GM23338 (cell line): Measurements from ENCODE around the gene GPT2. TPM values are rescaled to one million over a fixed set of nuclear protein-coding genes. Genes with fewer than 3 reads are reported as not detected.

Experiments used
- ATAC-seq: fragments of 200-7000 bp; cut with Tn5 transposase; 3 replicates; pipeline ENCODE4 v1.9.1; 2020
- DNase-seq: peaks from one replicate; pipeline ENCODE4 v3.0.0-alpha.2; 2015; ENCODE audit warnings: low spot score
- H2AFZ ChIP-seq: fragments of 200-600 bp; sonication (generic); 2 replicates; pipeline ENCODE4 v1.8.0; 2016; ENCODE audit warnings: antibody characterized with exemption, mild to moderate bottlenecking, moderate library complexity
- H3F3A ChIP-seq: fragments of 200-600 bp; sonication (generic); replicated peaks from 2 replicates; pipeline ENCODE4 v1.8.0; 2017; ENCODE audit warnings: antibody characterized with exemption, mixed run types, low read depth
- H3K27ac ChIP-seq: fragments of 200-600 bp; sonication (generic); 2 replicates; pipeline ENCODE4 v1.6.1; 2016; ENCODE audit warnings: low read depth
- H3K27me3 ChIP-seq: fragments of 200-600 bp; sonication (generic); 2 replicates; pipeline ENCODE4 v1.8.0; 2016; ENCODE audit warnings: mild to moderate bottlenecking, mixed run types, moderate library complexity; ENCODE audit not compliant: insufficient read depth
- H3K36me3 ChIP-seq: fragments of 200-600 bp; sonication (generic); 2 replicates; pipeline ENCODE4 v1.8.0; 2016; ENCODE audit warnings: mild to moderate bottlenecking; ENCODE audit not compliant: insufficient read depth
- H3K4me1 ChIP-seq: fragments of 200-600 bp; sonication (generic); 2 replicates; pipeline ENCODE4 v1.8.0; 2016; ENCODE audit warnings: mild to moderate bottlenecking, moderate library complexity; ENCODE audit not compliant: insufficient read depth
- H3K4me2 ChIP-seq: fragments of 200-600 bp; sonication (generic); 2 replicates; pipeline ENCODE4 v1.7.1; 2017; ENCODE audit warnings: mixed run types
- H3K4me3 ChIP-seq: fragments of 200-600 bp; sonication (generic); 2 replicates; pipeline ENCODE4 v1.6.1; 2016; ENCODE audit warnings: mixed run types
- H3K79me2 ChIP-seq: fragments of 200-600 bp; sonication (generic); replicated peaks from 2 replicates; pipeline ENCODE4 v1.8.0; 2017; ENCODE audit warnings: mild to moderate bottlenecking; ENCODE audit not compliant: insufficient read depth
- H3K9me2 ChIP-seq: fragments of 200-600 bp; sonication (generic); 2 replicates; pipeline ENCODE4 v1.8.0; 2017; ENCODE audit not compliant: insufficient read depth
- H4K20me1 ChIP-seq: fragments of 200-600 bp; sonication (generic); replicated peaks from 2 replicates; pipeline ENCODE4 v1.8.0; 2017; ENCODE audit warnings: mild to moderate bottlenecking; ENCODE audit not compliant: insufficient read depth
- H3K27ac Mint-ChIP-seq: 2 replicates; pipeline ENCODE4 v1.8.0; 2020; ENCODE audit warnings: inconsistent platforms, mild to moderate bottlenecking, moderate library complexity, mixed read lengths
- H3K27me3 Mint-ChIP-seq: 3 replicates; pipeline ENCODE4 v1.8.0; 2022; ENCODE audit warnings: low read depth, mild to moderate bottlenecking, moderate library complexity, mixed read lengths, inconsistent platforms; ENCODE audit not compliant: insufficient read depth, poor library complexity
- H3K36me3 Mint-ChIP-seq: 3 replicates; pipeline ENCODE4 v1.8.0; 2021; ENCODE audit warnings: low read depth, mild to moderate bottlenecking, inconsistent platforms, moderate library complexity, mixed read lengths
- H3K4me1 Mint-ChIP-seq: 3 replicates; pipeline ENCODE4 v1.8.0; 2020; ENCODE audit warnings: mild to moderate bottlenecking, inconsistent platforms, mixed read lengths
- H3K4me3 Mint-ChIP-seq: 3 replicates; pipeline ENCODE4 v1.8.0; 2021; ENCODE audit warnings: moderate library complexity, mild to moderate bottlenecking, inconsistent platforms, mixed read lengths
- H3K9me3 Mint-ChIP-seq: 3 replicates; pipeline ENCODE4 v1.8.0; 2020; ENCODE audit warnings: moderate library complexity, mild to moderate bottlenecking, inconsistent platforms, mixed read lengths
- CREB1 ChIP-seq: fragments of 250-450 bp; sonication (Bioruptor Pico); IDR thresholded peaks from 2 replicates; pipeline ENCODE4 v1.5.0; 2020; ENCODE audit warnings: low read depth, mild to moderate bottlenecking, moderate library complexity
- ETS1 ChIP-seq: IDR thresholded peaks from 2 replicates; pipeline ENCODE4 v1.6.1; 2016; ENCODE audit warnings: antibody characterized with exemption
- EZH2 ChIP-seq: fragments of 200-600 bp; sonication (generic); IDR thresholded peaks from one replicate; pipeline ENCODE4 v1.8.0; 2017; ENCODE audit warnings: antibody characterized with exemption, mild to moderate bottlenecking, low read depth; ENCODE audit not compliant: unreplicated experiment
- EZH2phosphoT487 ChIP-seq: fragments of 200-600 bp; sonication (generic); IDR thresholded peaks from one replicate; pipeline ENCODE4 v1.8.1; 2018; ENCODE audit warnings: antibody characterized with exemption; ENCODE audit not compliant: unreplicated experiment
- NANOG ChIP-seq: IDR thresholded peaks from 2 replicates; pipeline ENCODE4 v1.6.1; 2016; ENCODE audit warnings: antibody characterized with exemption, borderline replicate concordance
- POLR2AphosphoS5 ChIP-seq: IDR thresholded peaks from 2 replicates; pipeline ENCODE4 v1.6.1; 2016; ENCODE audit warnings: antibody characterized with exemption, low read depth
- REST ChIP-seq: IDR thresholded peaks from one replicate; pipeline ENCODE4 v1.6.1; 2018; ENCODE audit warnings: antibody characterized with exemption; ENCODE audit not compliant: unreplicated experiment
- ZNF114 ChIP-seq: fragments of 250-450 bp; sonication (Bioruptor Pico); IDR thresholded peaks from 2 replicates; pipeline ENCODE4 v1.5.0; 2020; ENCODE audit warnings: mild to moderate bottlenecking, moderate library complexity
- polyA plus RNA-seq: library from polyadenylated mRNA; unstranded; fragments of >200 nt; fragmentation: Nextera tagmentation; extraction: Ambion mirVana; gene quantifications from 2 replicates; pipeline ENCODE4 v1.2.1, GENCODE V29; 2016
- total RNA-seq: library from RNA; depleted of rRNA; stranded (reverse); fragments of >200 nt; shearing (Covaris generic); gene quantifications from 2 replicates; pipeline ENCODE4 v1.2.3, GENCODE V29; 2014
- TF ChIP-seq, protein P1 (sequence below), 2 experiments: fragments of 200-600 bp in 1 of 2; sonication (generic) in 1 of 2; conservative IDR thresholded peaks; 2 replicates each; pipeline versions ENCODE4 v1.5.1 to v1.6.1; 2016 to 2017; ENCODE audit warnings: antibody characterized with exemption in 2 of 2, low read depth in 2 of 2, mild to moderate bottlenecking in 2 of 2, moderate library complexity in 1 of 2

GPT2 gene
- total and polyA plus RNA-seq, 2 experiments from 2014 or later: 48.5 to 81.0 TPM

- Histone ChIP-seq H3K4me2 (no peak overlapping the region), H3K79me2 (no peaks in the 10 kb centered on the region), H3K9me2 (no peaks in the 10 kb centered on the region), H3F3A (no peaks in the 10 kb centered on the region), H3K36me3 (no peaks in the 10 kb centered on the region), H3K4me1 (no peaks in the 10 kb centered on the region), H3K4me3 (no peak overlapping the region), H3K27me3 (no peaks in the 10 kb centered on the region), H2AFZ (no peak overlapping the region), H3K27ac (no peak overlapping the region), H4K20me1 (no peaks in the 10 kb centered on the region)
- Mint-ChIP-seq H3K4me3 (no peak overlapping the region), H3K9me3 (no peaks in the 10 kb centered on the region; the same call in 2 of the 3 replicates), H3K4me1 (peaks cover 25% of the 10 kb centered on the region), H3K36me3 (no peaks in the 10 kb centered on the region), H3K27ac (no peak overlapping the region), H3K27me3 (no peaks in the 10 kb centered on the region)
- ATAC-seq: no peak
- TF ChIP-seq EZH2phosphoT487: no peak
- TF ChIP-seq REST: no peak
- no peak for DNase-seq
These were observed 33.3 kb upstream of the GPT2 start for GRCh38 chr16:46850619-46851555.

GRCh38 chr16:46852130-46852529 lies 32.0 kb upstream of the GPT2 start:
- H3K36me3 ChIP-seq: no peaks in the 10 kb centered on the region
- no peak overlapping the region for H3K4me3 ChIP-seq
- H3K9me2 ChIP-seq: no peaks in the 10 kb centered on the region
- DNase-seq (no peak), ATAC-seq (no peak)
- H3F3A ChIP-seq: no peaks in the 10 kb centered on the region
- no peak overlapping the region for H3K4me2 ChIP-seq
- H2AFZ ChIP-seq: no peak overlapping the region
- Mint-ChIP-seq H3K36me3 (no peaks in the 10 kb centered on the region), H3K4me1 (peaks cover 25% of the 10 kb centered on the region), H3K27me3 (no peaks in the 10 kb centered on the region), H3K4me3 (no peak overlapping the region), H3K9me3 (no peaks in the 10 kb centered on the region), H3K27ac (no peak overlapping the region)
- H4K20me1 ChIP-seq: no peaks in the 10 kb centered on the region
- no peaks in the 10 kb centered on the region for H3K79me2 ChIP-seq
- no peaks in the 10 kb centered on the region for H3K27me3 ChIP-seq
- H3K4me1 ChIP-seq: no peaks in the 10 kb centered on the region
- no peak overlapping the region for H3K27ac ChIP-seq
- no peak for TF ChIP-seq EZH2
- TF ChIP-seq, protein P1, sequence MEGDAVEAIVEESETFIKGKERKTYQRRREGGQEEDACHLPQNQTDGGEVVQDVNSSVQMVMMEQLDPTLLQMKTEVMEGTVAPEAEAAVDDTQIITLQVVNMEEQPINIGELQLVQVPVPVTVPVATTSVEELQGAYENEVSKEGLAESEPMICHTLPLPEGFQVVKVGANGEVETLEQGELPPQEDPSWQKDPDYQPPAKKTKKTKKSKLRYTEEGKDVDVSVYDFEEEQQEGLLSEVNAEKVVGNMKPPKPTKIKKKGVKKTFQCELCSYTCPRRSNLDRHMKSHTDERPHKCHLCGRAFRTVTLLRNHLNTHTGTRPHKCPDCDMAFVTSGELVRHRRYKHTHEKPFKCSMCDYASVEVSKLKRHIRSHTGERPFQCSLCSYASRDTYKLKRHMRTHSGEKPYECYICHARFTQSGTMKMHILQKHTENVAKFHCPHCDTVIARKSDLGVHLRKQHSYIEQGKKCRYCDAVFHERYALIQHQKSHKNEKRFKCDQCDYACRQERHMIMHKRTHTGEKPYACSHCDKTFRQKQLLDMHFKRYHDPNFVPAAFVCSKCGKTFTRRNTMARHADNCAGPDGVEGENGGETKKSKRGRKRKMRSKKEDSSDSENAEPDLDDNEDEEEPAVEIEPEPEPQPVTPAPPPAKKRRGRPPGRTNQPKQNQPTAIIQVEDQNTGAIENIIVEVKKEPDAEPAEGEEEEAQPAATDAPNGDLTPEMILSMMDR (conservative IDR thresholded peaks at IDR 0.05; ENCODE audit: low read depth in 2 of 2): no peak
- no peak for TF ChIP-seq ETS1
- no peak for TF ChIP-seq NANOG
- no peak for TF ChIP-seq POLR2AphosphoS5
- TF ChIP-seq ZNF114 (CRISPR knock-in tag): no peak
- TF ChIP-seq CREB1 (CRISPR knock-in tag): no peak
